ENCODE results near the gene C13orf42. TPM values are rescaled to one million over a fixed set of nuclear protein-coding genes. Genes with fewer than 3 reads are reported as not detected.

C13orf42 gene
- total and polyA plus RNA-seq, 2 donors from 2014 or later = 0.24 TPM; not detected in 1

GRCh38 chr13:51146667-51147066, 35.6 kb upstream of the C13orf42 start:
- TF ChIP-seq, protein P1, sequence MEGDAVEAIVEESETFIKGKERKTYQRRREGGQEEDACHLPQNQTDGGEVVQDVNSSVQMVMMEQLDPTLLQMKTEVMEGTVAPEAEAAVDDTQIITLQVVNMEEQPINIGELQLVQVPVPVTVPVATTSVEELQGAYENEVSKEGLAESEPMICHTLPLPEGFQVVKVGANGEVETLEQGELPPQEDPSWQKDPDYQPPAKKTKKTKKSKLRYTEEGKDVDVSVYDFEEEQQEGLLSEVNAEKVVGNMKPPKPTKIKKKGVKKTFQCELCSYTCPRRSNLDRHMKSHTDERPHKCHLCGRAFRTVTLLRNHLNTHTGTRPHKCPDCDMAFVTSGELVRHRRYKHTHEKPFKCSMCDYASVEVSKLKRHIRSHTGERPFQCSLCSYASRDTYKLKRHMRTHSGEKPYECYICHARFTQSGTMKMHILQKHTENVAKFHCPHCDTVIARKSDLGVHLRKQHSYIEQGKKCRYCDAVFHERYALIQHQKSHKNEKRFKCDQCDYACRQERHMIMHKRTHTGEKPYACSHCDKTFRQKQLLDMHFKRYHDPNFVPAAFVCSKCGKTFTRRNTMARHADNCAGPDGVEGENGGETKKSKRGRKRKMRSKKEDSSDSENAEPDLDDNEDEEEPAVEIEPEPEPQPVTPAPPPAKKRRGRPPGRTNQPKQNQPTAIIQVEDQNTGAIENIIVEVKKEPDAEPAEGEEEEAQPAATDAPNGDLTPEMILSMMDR (IDR thresholded peaks at IDR 0.05; ENCODE audit: borderline replicate concordance, extremely low read depth, insufficient read depth) = no peak
- FAIRE-seq (no peak), DNase-seq (no peak)
- Histone ChIP-seq H3K9me3 (ENCODE audit: control insufficient read depth in 2 of 3, insufficient read depth in 1 of 3, low read length in 3 of 3) (peaks cover 0 to 2% (median 0%) of the 10 kb centered on the region in 3 donors), H3K36me3 (ENCODE audit: control insufficient read depth in 2 of 3, insufficient read depth in 3 of 3, low read length in 3 of 3) (no peaks in the 10 kb centered on the region), H3K27ac (ENCODE audit: low read depth in 2 of 2, low read length in 2 of 2) (no peak overlapping the region), H3K4me3 (ENCODE audit: low read length in 3 of 3) (no peak overlapping the region), H3K9ac (ENCODE audit: low read length in 3 of 3) (no peak overlapping the region), H3K4me1 (ENCODE audit: control insufficient read depth in 2 of 3, insufficient read depth in 2 of 3, low read depth in 1 of 3, low read length in 3 of 3) (no peaks in the 10 kb centered on the region), H3K27me3 (ENCODE audit: control insufficient read depth, insufficient read depth, low read length) (no peaks in the 10 kb centered on the region)
- intact Hi-C loops (cut with DNase I) = no loop called here

DNA sequence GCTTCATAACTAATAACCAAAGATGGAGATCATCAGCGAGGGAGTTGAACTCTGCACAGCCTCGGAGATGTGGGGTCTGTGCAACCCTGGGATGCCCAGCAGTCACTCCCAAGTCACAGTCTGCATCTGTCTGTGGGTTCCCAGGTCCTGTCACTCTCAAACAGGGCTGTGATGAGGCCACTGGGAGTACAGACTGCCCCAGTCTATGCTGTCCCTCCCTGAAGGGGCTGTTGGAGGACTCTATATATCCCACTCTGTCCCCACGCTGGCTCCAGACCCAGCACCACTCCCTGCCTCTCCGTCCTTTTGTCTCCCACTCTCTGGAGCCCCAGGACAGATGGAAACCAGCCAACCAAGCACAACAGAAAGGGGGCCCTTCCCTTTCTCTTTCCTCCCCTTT, 26.2 kb upstream of the C13orf42 start:
- H3K9me3 ChIP-seq (ENCODE audit: control insufficient read depth in 2 of 3, insufficient read depth in 1 of 3, low read length in 3 of 3) = no peaks in the 10 kb centered on the region
- intact Hi-C loops (cut with DNase I) = no loop called here
- no peaks in the 10 kb centered on the region for H3K27me3 ChIP-seq (ENCODE audit: control insufficient read depth, insufficient read depth, low read length)
- no peaks in the 10 kb centered on the region for H3K36me3 ChIP-seq (ENCODE audit: control insufficient read depth in 2 of 3, insufficient read depth in 3 of 3, low read length in 3 of 3)
- H3K27ac ChIP-seq (ENCODE audit: low read depth in 2 of 2, low read length in 2 of 2) = no peak overlapping the region
- DNase-seq (no peak), FAIRE-seq (no peak)
- H3K4me1 ChIP-seq (ENCODE audit: control insufficient read depth in 2 of 3, insufficient read depth in 2 of 3, low read depth in 1 of 3, low read length in 3 of 3) = peaks cover 0 to 8% (median 0%) of the 10 kb centered on the region in 3 donors
- no peak overlapping the region for H3K9ac ChIP-seq (ENCODE audit: low read length in 3 of 3)
- no peak overlapping the region for H3K4me3 ChIP-seq (ENCODE audit: low read length in 3 of 3)
- TF ChIP-seq, protein P1 (IDR thresholded peaks at IDR 0.05; ENCODE audit: borderline replicate concordance, extremely low read depth, insufficient read depth) = no peak

- H3K27ac ChIP-seq (ENCODE audit: low read depth in 2 of 2, low read length in 2 of 2) = no peak overlapping the region
- FAIRE-seq (no peak), DNase-seq (no peak)
- no peak overlapping the region for H3K4me3 ChIP-seq (ENCODE audit: low read length in 3 of 3)
- no peak overlapping the region for H3K9ac ChIP-seq (ENCODE audit: low read length in 3 of 3)
- peaks cover 0 to 8% (median 0%) of the 10 kb centered on the region in 3 donors for H3K4me1 ChIP-seq (ENCODE audit: control insufficient read depth in 2 of 3, insufficient read depth in 2 of 3, low read depth in 1 of 3, low read length in 3 of 3)
- TF ChIP-seq, protein P1 (IDR thresholded peaks at IDR 0.05; ENCODE audit: borderline replicate concordance, extremely low read depth, insufficient read depth) = no peak
- H3K36me3 ChIP-seq (ENCODE audit: control insufficient read depth in 2 of 3, insufficient read depth in 3 of 3, low read length in 3 of 3) = no peaks in the 10 kb centered on the region
- no peaks in the 10 kb centered on the region for H3K9me3 ChIP-seq (ENCODE audit: control insufficient read depth in 2 of 3, insufficient read depth in 1 of 3, low read length in 3 of 3)
- intact Hi-C loops (cut with DNase I) = no loop called here
- H3K27me3 ChIP-seq (ENCODE audit: control insufficient read depth, insufficient read depth, low read length) = no peaks in the 10 kb centered on the region
These were observed 25.4 kb upstream of the C13orf42 start for GRCh38 chr13:51136276-51136980.

All from kidney (tissue), 14 donors.